Vagina (tissue), 2 donors: ENCODE data around the gene LRCH4.

ENCODE experiments used
- CTCF ChIP-seq, 3 experiments: fragments of 450-650 bp in 2 of 3; fragments of 200-600 bp in 1 of 3; sonication (generic) in 1 of 3; IDR thresholded peaks; one replicate each; pipeline ENCODE4 v1.5.1; 2017 to 2019; ENCODE audit warnings: antibody characterized with exemption in 3 of 3, mild to moderate bottlenecking in 2 of 3, moderate library complexity in 2 of 3
- POLR2AphosphoS5 ChIP-seq, 2 donors: sonication (generic); formaldehyde crosslinking; IDR thresholded peaks; one replicate each; pipeline ENCODE4 v1.9.0; 2017; ENCODE audit warnings: antibody characterized with exemption in 2 of 2, mild to moderate bottlenecking in 2 of 2, low read depth in 1 of 2; ENCODE audit not compliant: insufficient read depth in 1 of 2

GRCh38 chr7:100584054-100584682 lies 1.8 kb downstream of the LRCH4 start:
- TF ChIP-seq CTCF (IDR thresholded peaks at IDR 0.05) (no peak), POLR2AphosphoS5 (IDR thresholded peaks at IDR 0.05; ENCODE audit: insufficient read depth in 1 of 2, low read depth in 1 of 2) (no peak)
